Upper lobe of left lung (tissue), 4 donors: ENCODE results near the gene MIS18A.

ENCODE experiments used
- CTCF ChIP-seq, 6 experiments: fragments of 450-650 bp in 4 of 6; fragments of 200-600 bp in 2 of 6; sonication (generic) in 2 of 6; IDR thresholded peaks; one replicate each; pipeline ENCODE4 v1.5.1; 2016 to 2019; ENCODE audit warnings: antibody characterized with exemption in 6 of 6
- EP300 ChIP-seq, 4 donors: sonication (generic); formaldehyde crosslinking; IDR thresholded peaks; one replicate each; pipeline ENCODE4 v1.5.1; 2017; ENCODE audit warnings: antibody characterized with exemption in 4 of 4, control low read depth in 2 of 4
- POLR2A ChIP-seq, 4 donors: fragments of 450-650 bp; IDR thresholded peaks; one replicate each; pipeline ENCODE4 v1.5.1; 2016 to 2017; ENCODE audit warnings: antibody characterized with exemption in 4 of 4, mild to moderate bottlenecking in 2 of 4
- POLR2AphosphoS5 ChIP-seq, 2 donors: sonication (generic); formaldehyde crosslinking; IDR thresholded peaks; one replicate each; pipeline ENCODE4 v1.5.1; 2017; ENCODE audit warnings: antibody characterized with exemption in 2 of 2

- no peak for TF ChIP-seq POLR2A (IDR thresholded peaks at IDR 0.05)
- no peak for TF ChIP-seq POLR2AphosphoS5 (IDR thresholded peaks at IDR 0.05)
- TF ChIP-seq CTCF (IDR thresholded peaks at IDR 0.05): no peak
- no peak for TF ChIP-seq EP300 (IDR thresholded peaks at IDR 0.05)
Observed at GRCh38 chr21:32306021-32306780, 27.4 kb upstream of the MIS18A start.
